MM.1S (cell line): Measurements from ENCODE around the gene BRD3OS.

Experiments used
- EZH2phosphoT487 ChIP-seq: fragments of 300-600 bp; sonication (generic); IDR thresholded peaks from 2 replicates; pipeline ENCODE4 v1.6.1; 2018; ENCODE audit warnings: antibody characterized with exemption, low read length
- TF ChIP-seq, protein P1 (sequence below): fragments of 300-600 bp; sonication (generic); IDR thresholded peaks from 2 replicates; pipeline ENCODE4 v1.5.1; 2016; ENCODE audit warnings: antibody characterized with exemption, low read length, mixed read lengths

GRCh38 chr9:134024828-134025605, at the start of gene BRD3OS:
- TF ChIP-seq, protein P1, sequence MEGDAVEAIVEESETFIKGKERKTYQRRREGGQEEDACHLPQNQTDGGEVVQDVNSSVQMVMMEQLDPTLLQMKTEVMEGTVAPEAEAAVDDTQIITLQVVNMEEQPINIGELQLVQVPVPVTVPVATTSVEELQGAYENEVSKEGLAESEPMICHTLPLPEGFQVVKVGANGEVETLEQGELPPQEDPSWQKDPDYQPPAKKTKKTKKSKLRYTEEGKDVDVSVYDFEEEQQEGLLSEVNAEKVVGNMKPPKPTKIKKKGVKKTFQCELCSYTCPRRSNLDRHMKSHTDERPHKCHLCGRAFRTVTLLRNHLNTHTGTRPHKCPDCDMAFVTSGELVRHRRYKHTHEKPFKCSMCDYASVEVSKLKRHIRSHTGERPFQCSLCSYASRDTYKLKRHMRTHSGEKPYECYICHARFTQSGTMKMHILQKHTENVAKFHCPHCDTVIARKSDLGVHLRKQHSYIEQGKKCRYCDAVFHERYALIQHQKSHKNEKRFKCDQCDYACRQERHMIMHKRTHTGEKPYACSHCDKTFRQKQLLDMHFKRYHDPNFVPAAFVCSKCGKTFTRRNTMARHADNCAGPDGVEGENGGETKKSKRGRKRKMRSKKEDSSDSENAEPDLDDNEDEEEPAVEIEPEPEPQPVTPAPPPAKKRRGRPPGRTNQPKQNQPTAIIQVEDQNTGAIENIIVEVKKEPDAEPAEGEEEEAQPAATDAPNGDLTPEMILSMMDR: no peak
- no peak for TF ChIP-seq EZH2phosphoT487
